HS-5 (cell line): ENCODE measurements around the gene NCDN.

Experiments
- DNase-seq: peaks from one replicate; pipeline ENCODE4 v3.0.0-alpha.2; 2012; ENCODE audit warnings: low read depth

The NCDN gene, protein sequence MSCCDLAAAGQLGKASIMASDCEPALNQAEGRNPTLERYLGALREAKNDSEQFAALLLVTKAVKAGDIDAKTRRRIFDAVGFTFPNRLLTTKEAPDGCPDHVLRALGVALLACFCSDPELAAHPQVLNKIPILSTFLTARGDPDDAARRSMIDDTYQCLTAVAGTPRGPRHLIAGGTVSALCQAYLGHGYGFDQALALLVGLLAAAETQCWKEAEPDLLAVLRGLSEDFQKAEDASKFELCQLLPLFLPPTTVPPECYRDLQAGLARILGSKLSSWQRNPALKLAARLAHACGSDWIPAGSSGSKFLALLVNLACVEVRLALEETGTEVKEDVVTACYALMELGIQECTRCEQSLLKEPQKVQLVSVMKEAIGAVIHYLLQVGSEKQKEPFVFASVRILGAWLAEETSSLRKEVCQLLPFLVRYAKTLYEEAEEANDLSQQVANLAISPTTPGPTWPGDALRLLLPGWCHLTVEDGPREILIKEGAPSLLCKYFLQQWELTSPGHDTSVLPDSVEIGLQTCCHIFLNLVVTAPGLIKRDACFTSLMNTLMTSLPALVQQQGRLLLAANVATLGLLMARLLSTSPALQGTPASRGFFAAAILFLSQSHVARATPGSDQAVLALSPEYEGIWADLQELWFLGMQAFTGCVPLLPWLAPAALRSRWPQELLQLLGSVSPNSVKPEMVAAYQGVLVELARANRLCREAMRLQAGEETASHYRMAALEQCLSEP

DNA sequence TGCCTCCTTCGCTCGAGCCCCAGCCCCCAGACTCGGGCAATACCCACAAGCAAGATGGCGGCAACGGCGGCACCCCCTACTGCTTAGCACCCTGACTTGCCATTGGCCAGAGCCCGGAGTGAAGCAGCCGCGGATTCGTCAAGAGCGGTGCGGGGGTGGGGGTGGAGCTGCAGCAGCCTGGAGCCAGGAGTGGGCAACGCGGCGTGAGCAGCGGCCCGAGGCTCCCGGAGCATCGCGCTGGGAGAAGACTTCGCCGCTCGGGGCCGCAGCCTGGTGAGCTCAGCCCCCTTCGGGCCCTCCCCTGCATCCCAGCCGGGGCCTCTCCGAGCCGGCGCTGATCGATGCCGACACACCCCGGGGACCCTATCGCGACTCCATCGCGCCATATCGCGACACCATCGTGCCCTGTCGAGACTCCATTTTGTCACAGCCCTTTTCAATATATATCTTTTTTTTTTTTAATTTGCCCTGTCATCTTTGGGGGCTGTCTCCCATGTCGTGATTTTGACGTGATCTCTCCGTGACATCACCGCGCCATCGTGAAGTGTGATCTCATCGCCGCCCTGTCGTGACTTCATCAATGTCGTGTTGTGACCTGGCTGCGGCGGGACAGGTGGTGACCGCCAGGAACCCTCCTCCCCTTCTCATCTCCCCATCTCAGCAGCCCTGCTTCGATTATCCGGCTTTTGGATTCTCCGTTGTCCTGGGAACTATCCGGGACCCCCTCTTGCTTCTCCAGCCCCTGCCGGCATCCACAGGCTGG, at the start of gene NCDN:
Gene NCDN (plus strand): TSS at position 189 of the 763 bp plus-strand sequence. CDS start 392 bp downstream, at position 581.
- DNase-seq: peak; percentile 97

DNA sequence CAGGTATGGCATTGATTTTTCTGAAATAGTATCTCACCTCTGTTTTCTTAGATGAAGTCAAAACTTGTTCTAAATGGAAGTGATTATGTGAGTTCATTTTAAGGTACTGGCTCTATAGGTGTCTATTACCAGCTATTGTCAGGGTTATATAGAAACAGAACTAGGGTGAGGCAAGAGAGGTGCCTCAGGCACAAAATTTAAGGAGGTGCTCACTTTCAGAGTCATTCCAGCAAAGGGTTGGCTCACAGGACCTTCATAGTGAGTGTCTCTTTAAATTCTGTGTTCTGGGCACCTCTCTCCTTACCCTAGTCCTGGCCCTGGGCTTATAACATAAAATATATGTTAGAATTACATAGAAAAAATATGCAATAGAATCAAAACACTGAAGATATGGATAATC, 49.7 kb upstream of the NCDN start:
- no peak for DNase-seq

DNA sequence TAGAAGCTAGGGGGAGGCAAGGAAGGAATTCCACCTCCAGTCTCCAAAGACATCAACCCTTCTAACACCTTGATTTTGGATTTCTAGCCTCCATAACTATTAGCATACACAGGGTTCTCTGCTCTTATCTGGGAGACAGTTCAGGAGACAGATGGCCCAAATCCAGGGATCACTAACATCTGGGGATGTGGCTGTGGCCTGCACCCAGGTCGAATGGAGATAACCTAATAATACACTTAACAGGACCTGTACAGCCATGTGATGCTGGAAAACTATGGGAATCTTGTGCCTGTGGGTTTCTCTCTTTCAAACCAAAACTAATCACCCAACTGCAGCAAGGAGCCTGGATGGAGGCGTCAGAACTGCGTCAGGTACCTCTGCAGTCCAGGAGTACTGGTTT, 48.0 kb upstream of the NCDN start:
- no peak for DNase-seq

DNA sequence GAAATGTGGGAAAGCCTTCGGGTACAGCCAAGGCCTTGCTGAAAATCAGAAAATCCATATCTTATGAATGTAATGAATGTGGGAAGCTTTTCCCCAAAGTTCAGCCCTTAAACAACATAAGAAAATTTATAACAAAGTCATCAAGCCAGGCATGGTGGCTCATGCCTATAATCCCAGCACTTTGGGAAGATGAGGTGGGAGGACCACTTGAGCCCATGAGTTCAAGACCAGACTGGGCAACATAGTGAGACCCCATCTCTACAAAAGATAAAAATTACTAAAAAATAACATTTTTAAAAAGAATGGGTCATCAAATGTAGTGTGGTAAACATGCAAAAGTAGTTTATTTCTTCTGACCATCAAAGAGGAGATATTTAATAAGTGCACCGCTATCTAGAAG, 46.3 kb upstream of the NCDN start:
- no peak for DNase-seq

DNA sequence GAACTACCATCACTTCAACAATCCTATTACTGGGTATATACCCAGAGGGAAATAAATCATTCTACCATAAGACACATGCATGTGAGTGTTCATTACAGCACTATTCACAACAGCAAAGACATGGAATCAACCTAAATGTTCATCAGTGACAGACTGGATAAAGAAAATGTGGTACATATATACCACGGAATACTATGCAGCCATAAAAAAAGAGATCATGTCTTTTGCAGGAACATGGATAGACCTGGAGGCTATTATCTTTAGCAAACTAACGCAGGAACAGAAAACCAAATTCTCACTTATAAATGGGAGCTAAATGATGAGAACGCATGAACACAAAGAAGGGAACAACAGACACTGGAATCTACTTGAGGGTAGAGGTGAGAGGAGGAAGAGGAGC, 39.4 kb upstream of the NCDN start:
- no peak for DNase-seq

DNA sequence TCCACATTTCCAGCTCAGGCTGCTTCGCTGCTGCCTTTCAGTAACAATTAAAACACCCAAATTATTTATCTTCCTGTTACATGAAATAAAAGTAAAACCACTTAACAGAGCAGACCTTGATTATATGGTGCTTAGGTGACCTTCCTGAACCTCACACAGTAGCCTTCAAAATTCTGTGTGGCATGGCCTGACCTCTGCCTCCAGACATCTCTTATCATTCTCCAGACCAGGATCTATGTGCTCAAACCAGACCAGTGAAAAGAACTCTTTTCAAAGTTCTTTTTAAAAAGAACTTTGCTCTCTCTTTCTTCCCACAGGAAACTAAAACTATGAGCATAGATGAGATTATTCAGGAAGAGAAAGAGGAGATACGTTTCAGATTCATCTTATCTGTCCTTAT, 38.2 kb upstream of the NCDN start:
- DNase-seq: no peak

DNA sequence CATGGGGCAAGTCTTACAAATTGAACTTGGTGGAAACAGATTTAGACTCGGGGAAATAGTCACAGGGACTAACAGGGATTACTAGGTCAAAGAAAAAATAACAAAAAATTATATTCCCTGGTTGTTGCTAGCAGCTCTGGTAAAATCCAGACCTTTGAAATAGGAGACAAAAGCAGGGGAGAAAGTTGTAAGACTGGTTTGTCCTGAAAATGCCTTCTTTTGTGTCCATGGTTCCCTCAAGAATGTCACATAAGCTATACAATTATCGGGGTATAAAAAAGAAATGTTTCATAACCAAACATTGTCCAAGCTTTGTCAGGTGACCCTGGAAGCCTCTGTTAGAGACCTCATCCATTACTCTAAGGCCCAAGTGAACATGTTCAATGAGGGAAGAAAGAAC, 33.5 kb upstream of the NCDN start:
- DNase-seq: no peak

DNA sequence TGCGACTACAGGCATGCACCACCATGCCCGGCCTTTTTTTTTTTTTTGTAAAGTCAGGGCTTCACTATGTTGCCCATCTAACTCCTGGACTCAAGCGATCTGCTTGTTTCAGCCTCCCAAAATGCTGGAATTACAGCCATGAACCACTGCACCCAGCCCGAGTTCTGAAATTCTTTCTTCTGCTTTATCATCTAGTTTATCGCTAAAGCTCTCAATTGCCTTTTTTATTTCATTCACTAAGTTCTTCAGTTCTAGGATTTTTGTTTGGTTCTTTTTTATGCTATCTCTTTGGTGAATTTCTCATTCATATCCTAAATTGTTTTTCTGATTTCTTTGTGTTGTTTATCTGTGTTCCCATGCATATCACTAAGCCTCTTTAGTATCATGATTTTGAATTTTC, 27.4 kb upstream of the NCDN start:
- DNase-seq: no peak

DNA sequence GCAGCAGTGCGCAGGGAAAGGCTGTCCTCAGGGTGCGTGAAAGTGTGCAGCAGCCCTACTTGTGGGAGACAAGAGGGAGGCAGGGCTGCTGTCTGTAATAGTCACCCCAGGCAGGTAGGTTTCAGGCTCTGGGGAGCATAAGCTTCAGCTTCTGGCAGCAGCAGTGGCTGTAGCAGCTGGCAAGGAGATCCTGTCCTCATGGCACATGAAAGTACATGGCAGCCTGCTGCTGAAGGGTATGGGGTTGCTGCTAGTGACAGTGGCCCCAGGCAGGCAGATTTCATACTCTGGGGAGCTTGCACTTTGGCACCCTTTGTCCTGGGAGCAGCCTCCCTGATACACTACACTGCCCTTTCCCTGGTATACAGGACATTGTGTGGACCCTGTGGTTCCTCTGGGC, 26.7 kb upstream of the NCDN start:
- no peak for DNase-seq

DNA sequence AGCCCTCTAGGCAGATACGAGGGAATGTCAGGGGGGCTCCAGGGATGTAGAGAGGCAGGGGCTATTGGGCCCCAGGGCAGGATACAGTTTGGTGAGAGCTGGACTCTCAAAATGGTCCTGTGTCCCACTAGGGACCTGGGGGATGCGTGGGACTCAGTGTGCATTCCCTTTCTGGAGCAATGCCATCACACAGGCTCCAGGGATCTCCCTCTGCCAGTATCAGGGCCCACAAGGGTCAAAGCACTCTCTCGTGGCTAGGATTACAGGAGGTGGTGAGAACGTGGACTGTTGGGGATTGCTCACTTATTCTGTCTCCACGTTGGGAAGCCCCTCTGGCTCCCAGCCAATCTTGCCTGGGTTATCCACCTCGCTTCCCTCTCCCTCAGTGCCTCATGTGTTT, 26.2 kb upstream of the NCDN start:
- DNase-seq: no peak

DNA sequence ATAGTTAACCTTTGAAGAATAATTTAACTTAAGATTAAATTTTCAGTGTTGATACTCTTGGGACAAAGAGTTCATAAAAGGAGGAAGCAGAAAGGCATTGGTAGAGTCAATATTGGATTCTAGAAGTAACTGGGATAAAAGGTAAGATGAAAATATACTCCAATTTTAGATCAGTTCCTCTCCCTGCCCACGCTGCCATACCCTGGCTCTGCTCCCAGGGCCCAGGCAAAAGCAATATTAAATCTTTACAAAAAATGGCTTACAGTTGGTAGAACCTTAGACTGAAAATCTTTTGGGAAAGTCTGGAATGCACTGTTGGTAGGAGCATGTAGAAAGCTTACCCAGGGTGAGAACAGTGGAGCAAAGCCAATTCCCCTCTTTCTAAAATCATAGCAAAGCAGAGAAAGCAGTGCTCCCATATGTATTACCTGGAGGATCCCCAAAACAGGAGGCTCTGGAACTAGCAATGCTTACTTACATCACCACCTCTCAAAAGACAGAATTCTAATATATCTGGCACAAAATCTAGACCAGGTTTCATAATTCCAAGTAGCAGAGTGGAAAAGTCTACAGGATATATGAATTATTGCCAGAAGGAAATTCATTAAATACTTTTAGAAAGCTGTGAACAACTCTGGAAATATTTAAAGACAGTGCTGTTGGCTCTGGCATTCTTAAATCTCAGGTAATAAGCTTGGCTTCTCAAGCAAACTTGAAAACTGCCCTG, 24.9 kb upstream of the NCDN start:
- DNase-seq: no peak

DNA sequence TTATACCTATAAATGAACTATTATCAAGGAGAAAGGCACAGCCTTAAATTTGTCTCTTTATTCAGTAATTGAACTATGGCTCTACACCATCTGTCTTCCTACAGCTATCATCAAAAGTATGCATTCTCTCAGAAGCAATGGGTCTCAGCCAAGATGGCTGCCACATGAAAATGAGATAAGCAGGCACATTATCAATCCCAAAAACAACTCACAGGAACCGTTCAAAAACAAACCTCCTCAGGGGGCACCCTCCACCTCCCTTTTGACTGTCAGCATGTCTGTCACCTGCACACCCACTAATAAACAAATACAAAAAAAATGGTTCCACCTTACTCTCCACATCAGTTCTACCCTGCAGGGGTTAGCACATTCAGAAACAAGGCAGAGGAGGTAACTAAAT, 24.0 kb upstream of the NCDN start:
- no peak for DNase-seq

DNA sequence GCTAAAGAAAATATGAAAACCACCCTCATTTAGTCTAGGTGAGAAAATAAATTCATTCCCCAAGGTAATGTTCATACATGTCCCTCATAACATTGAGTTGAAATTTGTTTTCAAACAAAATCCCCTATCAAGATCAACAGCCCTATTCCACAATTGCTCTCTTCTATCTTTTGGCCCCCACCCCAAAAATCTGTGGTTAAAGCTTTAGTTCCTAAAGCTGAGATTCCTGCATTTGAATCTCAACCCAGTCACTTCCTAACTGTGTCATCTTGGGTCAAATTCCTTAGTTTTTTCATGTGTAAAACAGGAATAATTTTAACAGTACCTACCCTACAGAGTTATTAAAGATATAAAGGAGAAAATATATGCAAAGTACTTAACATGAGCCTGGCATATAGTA, 22.4 kb upstream of the NCDN start:
- no peak for DNase-seq

DNA sequence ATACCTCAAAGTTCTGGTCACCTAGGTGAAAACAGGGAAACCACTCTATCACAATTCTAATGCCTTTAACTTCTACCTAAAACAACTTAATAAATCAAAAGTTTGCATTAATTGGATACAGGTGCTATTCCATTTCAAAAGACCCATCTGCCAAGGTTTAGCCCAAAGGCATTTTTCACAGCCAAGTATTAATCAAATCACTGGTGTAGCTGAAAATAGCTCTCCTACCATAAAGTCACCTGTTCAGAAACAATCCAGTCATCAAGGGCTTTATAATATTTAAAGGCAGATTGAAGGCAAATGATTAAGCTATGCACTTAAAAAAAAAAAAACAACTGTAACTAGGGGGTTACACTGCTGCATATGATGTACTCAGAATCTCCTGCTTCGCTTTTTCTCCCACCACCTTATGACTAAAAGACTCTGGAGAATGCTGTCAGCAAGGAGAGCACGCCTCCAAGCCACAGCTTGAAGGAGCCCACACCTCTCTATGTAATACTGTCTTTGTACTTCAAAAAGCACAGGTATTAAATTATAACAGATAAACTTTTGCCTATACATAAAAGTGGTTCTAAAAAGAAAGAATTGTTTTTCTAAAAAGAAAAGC, 20.9 kb upstream of the NCDN start:
- DNase-seq: no peak

DNA sequence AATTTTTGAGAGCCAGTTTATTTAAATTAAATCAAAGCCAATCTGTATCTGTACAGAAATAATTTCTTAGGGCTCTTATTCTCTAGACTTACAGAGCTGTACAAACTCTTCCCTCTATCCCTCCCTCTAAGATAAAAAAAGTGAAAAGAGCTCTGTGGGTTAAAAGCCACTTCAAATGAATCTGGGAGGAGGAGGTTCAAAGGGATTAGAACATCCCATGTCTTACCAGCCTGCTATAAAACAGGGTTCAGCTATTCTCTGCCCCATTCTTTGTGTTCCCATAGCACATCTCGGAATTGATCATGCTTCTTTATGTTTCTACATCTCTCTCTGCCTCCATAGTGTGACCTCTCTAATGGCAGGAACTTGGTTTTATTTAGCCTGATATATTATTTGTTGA, 19.8 kb upstream of the NCDN start:
- DNase-seq: no peak

DNA sequence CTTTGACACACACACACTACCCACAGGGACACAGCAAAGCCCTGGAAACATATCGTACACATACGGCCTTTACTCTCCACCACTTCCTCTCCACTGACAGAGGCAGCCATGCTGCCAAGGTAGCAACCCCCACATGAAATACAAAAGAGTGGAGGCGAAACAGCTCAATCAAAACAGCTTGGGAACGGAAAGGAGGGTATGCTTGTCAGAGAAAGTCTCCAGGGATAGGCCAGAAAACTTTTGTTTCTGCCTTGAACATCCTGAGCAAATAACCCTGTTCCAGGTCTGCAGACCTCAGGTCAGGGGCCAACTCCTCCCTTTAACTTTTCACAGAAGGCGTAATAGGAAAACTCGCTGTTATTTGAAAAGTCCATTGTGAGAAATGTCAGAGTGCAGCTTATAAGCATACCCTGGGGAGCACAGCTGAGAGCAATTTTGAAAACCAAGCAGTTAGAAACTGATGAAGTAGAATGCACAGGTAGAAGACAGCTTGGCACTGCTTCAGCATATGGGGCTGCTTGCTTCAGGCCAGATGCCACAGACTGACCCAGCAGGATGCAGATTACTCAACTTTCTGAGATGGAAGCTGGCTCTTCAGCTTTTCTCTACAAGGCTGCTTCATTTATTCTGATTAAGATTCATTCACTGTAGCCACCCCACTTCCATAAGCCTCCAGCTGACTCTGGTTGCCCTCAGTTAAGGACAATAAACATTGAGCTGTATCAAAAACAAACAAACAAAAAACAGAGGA, 18.4 kb upstream of the NCDN start:
- no peak for DNase-seq

DNA sequence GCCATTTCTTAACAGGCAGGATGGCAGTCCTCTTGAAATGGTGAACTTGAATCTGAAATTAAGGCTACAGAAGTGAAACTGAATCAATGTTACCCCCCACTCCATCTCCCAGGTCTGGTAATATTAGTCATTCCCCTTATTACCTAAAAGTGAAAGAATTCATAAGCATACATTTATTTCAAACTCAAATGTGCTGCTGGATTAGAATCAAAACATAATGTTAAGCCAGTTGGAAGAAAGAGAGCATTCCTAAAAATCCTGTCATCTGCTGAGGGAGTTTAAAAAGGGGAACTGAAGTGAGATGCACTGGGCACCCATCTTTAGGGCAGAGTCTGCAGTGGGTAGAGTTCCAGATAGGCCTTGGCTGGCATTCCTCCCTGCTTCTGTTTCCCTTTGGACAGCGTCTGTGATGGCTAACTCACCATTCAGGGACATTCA, 17.8 kb upstream of the NCDN start:
- peak; percentile 30 for DNase-seq

DNA sequence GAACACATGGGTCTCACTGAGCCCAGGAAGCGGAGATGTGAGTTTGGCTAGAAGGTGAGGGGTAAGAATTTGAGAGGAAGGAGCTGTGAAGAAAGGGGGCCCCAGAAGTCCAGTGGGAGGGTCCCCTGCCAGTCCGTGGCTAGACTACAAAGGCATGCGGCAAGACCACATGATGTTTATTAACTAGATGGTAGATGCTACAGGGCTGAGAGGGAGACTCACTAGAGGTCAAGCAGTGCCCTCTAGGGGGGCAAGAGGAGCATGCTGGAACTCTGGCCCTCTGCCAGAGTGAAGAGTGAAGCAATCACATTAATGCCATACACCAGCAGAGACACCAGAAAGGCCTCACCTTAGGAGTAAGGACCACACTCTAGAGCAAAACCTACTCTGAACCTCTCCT, 12.6 kb upstream of the NCDN start:
- no peak for DNase-seq

DNA sequence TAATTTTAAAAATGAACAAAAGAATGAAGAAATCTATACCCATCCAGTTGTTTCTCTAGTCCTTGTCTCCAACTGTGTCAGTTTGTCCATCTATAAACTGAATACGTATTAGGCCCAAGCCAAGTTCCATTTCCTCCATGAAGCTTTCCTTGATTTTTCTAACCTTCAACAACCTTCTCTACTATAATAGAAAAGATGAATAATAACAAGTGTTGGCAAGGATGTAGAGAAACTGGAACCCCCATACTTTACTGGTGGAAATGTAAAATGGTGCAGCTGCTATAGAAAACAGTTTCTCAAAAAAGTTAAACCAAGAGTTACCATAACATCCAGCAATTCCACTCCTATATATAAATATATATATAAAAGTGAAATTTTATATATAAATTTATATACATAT, 11.0 kb upstream of the NCDN start:
- no peak for DNase-seq

DNA sequence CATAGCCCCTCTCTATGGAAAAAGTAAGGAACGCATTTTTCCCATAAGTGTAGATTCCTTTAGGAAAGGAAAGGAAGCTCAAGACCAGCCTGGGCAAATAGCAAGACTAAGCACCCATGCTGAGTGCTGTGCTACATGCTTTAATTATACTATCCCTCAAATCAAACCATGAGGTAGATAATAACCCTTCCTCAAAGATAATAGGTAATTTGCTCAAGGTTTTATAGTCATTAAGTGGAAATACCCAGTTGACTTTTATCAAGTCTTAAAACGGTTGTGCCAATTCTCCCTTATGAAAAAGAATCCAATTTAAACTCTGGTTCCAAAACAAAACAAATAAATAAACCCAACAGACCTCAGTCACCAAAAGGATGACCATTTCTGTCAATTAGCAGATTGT, 3.7 kb upstream of the NCDN start:
- no peak for DNase-seq
